Pulmonary artery endothelial cell (primary cell): ENCODE measurements around the gene NOD2. TPM values are rescaled to one million over a fixed set of nuclear protein-coding genes. Genes with fewer than 3 reads are reported as not detected.

Experiments used
- DNase-seq: peaks from one replicate; pipeline ENCODE4 v3.0.0-alpha.2; 2011; ENCODE audit warnings: low read depth, low spot score
- total RNA-seq: library from RNA; depleted of rRNA; stranded (reverse); fragments of >200 nt; gene quantifications from 2 replicates; pipeline ENCODE4 v1.2.3, GENCODE V29; 2014

NOD2 gene
- 0.26 and 1.2 TPM in 2 replicates for total RNA-seq

DNA sequence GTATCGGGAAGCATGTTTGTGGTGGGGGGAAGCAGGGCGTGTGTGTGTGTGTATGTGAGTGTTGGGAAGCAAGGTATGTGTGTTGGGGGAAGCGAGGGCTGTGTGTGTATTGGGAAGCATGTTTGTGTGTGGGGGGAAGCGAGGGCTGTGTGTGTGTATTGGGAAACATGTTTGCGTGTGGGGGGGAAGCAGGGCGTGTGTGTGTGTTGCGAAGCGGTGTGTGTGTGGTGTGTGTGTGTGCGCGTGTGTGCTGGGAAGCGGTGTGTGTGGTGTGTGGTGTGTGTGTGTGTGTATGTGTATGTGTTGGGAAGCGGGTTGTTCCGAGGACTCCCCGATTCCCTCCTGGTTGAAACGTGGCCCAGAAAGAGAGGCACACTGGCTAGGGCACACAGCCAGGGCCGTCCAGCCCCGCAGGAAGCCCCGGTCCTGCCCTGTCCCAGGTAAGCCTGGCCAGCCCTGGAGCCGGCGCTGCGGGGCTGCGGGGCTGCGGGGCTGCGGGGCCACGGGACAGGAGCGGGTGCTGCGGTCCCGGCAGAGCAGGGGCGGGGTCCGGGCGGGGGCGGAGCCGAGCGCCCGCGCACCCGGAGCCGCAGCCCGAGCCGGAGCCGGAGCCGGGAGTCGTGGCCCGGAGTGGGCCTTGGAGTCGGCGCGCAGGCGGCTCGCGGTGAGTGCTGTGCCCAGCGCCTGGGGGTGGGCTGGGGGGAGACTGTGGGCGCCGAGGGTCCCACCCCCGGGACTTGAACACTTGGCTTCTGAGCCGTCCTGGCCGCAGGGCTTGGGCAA is at the start of gene NOD2:
Gene NOD2 (plus strand): TSS at position 608 of the 783 bp plus-strand sequence. CDS start 5,890 bp downstream, outside the sequence.
- DNase-seq: no peak

- DNase-seq: no peak
Observed at GRCh38 chr16:50644245-50644644, 49.2 kb upstream of the NOD2 start.

DNA sequence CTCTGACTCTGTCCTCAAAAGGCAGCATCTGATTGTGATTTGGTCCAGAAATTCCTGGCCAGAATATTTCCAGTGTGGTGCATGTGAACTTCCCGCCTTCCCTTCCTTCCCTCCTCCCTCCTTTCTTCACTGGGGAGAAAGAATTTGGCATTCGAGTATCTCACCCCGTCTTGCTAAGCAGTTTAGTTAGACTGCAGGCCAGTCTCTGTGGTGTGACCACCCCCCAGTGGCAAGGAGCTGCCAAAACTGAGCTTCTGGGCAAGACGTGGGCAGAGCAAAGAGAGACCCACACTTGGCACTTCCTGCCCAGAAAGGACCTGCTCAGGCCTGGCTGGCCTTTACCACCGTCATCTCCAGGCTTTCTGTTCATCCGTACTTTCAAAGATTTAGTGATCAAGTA is 48.7 kb upstream of the NOD2 start:
- no peak for DNase-seq

DNA sequence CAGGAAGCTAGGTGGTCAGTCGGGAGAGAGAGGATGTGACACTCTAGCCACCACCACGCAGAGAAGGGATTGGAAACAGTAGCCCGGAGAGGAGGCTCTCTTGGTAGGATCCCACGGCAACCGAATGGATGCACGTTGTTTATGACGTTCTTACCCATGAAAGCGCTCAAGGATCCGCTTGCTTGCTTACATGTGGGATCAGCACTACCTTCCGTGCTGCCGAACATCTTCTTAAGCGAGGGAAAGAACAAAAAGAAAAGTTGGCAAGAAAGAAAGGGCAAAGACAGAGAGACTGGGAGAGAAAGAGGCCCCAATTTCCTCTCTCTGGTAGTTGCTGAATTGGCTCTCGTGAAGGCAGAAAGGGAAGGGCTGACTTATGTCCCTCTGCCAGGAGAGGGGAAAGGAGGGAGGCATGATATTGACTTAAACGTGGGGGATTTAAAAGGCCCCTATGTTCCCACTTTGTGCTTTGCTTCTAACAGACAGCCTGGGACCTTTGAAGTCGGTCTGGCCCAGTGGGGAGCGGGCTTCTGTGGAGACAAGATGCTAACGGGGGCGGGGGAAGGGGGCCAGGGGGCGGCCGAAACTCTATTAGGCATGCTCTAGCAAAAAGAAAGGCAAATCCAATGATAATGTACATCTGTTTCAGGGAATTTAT is 47.7 kb upstream of the NOD2 start:
- no peak for DNase-seq

- DNase-seq: no peak
Observed at GRCh38 chr16:50646345-50646744, 47.1 kb upstream of the NOD2 start.

DNA sequence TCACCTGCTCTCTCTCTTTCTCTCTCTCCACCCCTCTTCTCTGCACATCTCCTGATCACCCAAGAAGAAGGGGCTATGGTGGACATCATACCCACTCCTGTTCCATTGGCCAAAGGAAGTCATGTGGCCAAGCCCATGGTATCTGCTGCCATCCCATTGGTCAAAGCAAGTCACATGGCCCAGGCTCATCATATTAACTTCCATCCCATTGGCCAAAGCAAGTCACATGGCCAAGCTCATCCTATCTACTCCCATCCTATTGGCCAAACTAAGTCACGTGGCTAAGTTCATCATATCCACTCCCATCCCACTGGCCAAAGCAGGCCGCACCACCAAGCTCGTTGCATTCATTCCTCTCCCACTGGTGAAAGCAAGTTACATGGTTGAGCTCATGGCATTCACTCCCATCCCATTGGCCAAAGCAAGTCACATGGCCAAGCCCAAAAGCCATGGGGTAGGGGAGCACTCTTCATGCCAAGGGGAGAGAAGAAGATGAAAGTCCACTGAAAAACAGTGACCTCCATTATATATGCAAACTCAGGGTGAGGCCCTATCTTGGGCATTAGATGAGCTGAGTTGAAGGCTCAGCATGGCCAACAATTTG is 41.5 kb upstream of the NOD2 start:
- no peak for DNase-seq

- no peak for DNase-seq
Observed at GRCh38 chr16:50652836-50653425, 40.5 kb upstream of the NOD2 start.

GRCh38 chr16:50653633-50654519 is 39.5 kb upstream of the NOD2 start:
- no peak for DNase-seq

GRCh38 chr16:50655558-50656055 is 37.8 kb upstream of the NOD2 start:
- no peak for DNase-seq

GRCh38 chr16:50657241-50657640 is 36.2 kb upstream of the NOD2 start:
- no peak for DNase-seq

DNA sequence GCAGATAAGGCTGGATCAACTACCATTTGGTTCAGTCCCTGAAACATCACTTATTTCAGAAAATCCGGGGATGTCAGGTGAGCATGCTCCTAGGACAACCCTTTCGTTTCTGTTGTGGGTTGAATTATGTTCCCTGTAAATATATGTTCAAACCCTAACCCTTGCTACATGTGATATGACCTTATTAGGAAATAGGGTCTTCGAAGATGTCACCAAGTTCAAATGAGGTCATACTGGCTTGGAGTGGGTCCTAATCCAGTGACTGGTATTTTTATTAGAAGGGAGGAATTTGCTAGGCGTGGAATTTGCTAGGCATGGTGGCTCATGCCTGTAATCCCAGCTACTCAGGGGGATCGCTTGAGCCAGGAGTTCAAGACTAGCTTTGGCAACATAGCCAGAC is 33.6 kb upstream of the NOD2 start:
- DNase-seq: no peak

DNA sequence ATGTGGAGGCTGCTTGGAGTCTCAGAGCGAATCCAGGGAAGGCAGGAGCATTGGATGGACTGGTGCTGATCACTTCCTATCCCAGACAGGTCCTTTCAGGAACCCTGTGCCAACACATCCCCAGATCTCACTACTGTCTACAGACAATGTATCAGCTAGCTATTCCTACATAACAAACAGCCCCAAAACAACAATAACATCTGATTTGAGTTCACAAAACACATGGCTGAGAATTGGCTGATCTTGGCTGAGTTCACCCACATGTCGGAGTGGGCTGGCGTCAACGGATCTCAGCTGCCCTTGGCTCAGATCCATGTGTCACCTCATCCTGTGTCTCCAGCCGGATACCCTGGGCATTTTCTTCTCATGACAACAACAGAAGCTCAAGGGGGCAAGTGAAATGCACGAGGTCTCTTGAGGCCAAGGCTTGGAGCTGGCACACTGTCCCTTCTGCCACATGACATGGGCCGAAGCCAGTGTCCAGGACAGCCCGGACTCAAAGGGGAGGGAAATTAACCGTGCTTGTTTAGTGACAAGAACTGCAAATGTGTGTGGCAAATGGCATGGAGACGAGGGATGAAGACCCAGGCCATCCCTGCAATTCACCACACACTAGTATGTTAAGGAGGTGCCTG is 31.0 kb upstream of the NOD2 start:
- no peak for DNase-seq

- DNase-seq: no peak
Observed at GRCh38 chr16:50664270-50664669, 29.1 kb upstream of the NOD2 start.

DNA sequence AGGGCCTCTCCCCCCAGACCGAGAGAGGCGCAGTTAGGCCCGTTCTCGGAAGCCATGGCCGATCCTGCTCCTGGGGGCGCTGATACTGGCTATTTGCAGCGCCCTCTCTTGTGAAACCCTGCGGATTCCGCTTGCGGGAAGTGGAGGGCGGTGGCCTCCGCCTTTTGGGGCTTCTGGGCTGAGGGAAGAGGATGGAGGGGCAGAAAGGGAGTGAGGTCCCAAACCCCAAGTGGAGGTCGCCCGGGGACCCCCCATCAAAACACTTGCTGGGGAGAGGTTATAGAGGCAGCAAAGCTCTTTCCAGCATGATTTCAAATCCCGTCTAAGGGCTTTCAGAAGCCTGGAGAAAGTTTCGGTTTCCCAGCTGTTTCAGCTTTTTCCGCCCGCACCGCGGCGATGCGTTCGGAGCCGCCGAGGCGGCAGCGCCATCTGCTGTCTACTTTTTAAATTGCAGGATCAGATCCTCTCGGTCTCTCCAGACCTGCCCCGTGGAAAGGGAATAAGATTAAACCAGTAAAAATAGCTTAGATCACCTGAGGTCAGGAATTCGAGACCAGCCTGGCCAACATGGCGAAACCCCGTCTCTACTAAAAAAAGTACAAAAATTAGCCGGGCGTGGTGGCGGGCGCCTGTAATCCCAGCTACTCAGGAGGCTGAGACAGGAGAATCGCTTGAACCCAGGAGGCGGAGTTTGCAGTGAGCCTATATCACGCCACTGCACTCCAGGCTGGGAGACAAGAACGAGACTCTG is 28.1 kb upstream of the NOD2 start:
- peak; percentile 10 for DNase-seq

DNA sequence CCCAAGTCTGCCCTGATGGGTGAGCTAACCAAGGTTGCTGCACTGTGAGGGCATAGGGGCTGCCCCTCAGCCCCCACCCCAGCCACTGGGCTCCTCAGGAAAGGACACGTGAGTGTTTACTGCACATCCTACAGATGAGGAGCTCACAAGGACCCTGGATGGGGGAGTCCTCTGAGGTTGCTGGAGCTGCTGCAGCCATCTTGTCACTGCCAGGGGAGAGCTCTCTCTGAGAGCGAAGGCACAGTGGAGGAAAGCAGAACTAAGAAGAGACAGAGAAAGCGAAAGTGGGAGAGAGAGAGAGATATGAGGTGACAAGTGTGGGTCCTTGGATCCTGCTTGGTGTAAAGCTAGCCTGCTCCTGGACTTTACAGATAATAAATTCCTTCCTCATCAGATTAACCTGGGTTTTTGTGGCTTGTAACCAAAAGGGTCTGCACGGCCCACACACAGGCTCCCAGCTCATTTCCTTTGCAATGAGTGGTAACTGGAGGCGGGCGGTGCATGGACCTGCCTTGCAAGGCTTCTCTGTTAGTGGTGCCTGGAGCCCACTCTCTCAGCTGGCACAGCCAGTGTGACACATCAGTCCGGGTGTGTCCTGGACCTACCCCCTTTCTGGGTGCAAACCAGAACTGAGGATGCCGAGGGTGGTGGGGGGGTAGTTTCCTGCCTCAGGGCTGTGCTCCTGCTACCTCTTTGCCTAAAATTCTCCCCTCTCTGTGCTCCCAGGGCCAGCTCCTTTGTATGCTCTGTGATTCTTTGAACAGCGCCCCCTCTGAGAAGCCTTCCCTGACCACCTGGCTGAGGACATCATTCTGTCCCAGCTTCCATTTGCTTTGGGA is 26.5 kb upstream of the NOD2 start:
- no peak for DNase-seq

GRCh38 chr16:50667497-50668367 is 25.7 kb upstream of the NOD2 start:
- no peak for DNase-seq

DNA sequence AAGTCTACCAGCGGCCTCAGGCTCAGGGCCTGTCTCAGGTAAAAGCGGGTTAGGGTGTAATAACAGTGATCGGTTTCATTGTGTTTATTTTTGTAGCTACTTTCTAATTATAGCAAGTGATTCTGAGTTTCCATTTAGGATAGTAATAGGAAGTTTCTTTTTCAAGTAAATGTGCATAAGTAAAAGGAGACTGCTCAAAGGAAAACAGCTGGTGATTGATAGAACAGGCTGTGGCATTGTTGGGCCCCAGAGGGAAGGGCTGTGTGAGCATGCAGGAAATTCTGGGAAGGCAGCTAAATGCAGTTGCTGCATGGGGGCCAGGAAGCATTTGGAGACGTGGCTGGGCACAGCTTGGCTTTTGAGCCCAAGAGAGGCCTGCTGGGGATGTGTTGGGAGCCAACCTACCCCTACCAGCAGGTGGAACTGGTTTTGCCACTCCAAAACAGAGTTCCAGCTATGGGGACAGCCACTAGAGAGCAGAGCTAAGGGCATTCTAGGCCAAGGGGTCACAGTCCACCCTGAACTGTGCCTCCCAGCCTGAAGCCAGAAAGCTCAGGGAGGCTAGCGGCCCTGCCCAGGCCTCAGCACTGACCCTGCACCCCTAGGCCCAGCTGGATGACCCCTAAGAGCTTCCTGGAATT is 24.9 kb upstream of the NOD2 start:
- DNase-seq: no peak
